HG03095 (cell line): Measurements from ENCODE around the gene CTCFL.

Experiments
- ATAC-seq: cut with Tn5 transposase; IDR thresholded peaks from one replicate; pipeline ENCODE4 v1.9.1; 2021; ENCODE audit warnings: moderate library complexity; ENCODE audit not compliant: unreplicated experiment

CTCFL gene

GRCh38 chr20:57560554-57561355, 35.8 kb upstream of the CTCFL start, which contains the start of gene PCK1:
Gene PCK1, plus strand, starts transcription at chr20:57561110. Its CDS starts 302 bp downstream, at chr20:57561412.
- no peak for ATAC-seq

- ATAC-seq = no peak
These were observed 35.0 kb upstream of the CTCFL start for GRCh38 chr20:57559658-57560553.

- no peak for ATAC-seq
These were observed 34.3 kb upstream of the CTCFL start for GRCh38 chr20:57559289-57559634.

- no peak for ATAC-seq
These were observed 33.8 kb upstream of the CTCFL start for GRCh38 chr20:57558614-57559288.

DNA sequence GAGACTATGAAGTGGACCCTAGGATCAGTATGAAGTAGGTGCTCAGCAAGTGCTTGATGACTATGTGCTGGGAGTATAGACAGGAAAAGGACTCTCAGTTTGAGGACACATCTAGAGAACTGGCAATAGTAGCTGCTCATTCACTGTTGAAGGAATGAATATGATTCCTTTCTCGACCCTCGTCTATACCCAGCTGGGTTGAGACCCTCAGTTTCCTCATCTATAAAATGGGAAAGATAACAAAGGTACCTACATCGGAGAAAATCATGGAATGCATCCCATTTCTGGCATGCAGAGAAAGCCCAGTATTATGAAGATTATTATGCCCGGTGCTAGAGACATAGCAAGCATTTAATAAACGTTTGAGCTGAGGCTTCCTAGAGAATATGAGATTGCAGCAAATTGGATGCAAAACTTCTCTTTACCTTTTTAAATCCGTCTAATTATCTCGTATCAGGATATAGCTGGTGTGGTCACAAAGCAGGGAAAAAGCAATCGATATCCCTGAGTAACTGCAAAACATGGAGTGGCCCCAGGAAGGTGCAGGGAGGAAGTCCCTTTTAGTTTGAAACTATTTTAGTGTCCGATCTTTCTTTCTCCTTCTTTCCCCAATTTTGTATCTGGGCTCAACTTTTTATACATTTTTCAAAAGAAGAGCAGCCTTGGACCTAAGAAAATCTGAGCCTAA, 33.1 kb upstream of the CTCFL start:
- ATAC-seq = no peak

DNA sequence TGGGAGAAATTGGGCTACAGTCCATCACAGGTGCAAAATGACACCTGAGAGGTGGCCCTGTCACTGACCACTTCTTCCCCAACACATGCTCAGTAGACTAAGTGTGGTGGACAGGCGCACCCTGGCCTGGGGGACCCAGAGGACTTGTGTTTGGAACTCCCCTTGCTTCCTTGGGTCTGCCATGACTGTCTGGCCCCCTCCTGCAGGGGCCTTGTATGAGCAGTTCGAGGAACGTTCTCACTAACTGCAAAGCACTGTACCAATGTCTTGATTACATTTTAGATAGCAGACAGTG, 32.0 kb upstream of the CTCFL start:
- no peak for ATAC-seq

- no peak for ATAC-seq
These were observed 30.7 kb upstream of the CTCFL start for GRCh38 chr20:57555457-57556184.

GRCh38 chr20:57553376-57554018, 28.6 kb upstream of the CTCFL start:
- ATAC-seq = no peak

DNA sequence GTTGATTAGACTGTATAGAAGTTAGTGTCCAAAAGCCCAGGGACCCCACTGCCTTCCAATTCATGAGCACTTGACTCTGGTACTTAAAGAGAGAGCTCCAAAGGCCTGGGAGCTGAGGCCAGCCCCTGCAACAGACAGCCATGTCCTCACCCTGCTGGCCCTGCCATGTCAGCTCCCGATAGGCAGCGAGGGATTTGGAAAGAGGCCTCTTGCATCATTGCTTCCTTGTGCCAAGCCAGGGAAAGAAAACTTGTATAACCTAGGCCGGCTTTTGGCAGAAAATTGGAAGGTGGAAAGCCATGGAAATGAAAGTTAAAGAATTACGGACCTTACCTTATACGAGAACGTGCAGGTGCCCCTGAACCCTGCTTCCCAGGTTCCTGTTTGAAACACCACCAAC, 27.5 kb upstream of the CTCFL start:
- no peak for ATAC-seq

GRCh38 chr20:57548177-57549058, 23.5 kb upstream of the CTCFL start:
- no peak for ATAC-seq

DNA sequence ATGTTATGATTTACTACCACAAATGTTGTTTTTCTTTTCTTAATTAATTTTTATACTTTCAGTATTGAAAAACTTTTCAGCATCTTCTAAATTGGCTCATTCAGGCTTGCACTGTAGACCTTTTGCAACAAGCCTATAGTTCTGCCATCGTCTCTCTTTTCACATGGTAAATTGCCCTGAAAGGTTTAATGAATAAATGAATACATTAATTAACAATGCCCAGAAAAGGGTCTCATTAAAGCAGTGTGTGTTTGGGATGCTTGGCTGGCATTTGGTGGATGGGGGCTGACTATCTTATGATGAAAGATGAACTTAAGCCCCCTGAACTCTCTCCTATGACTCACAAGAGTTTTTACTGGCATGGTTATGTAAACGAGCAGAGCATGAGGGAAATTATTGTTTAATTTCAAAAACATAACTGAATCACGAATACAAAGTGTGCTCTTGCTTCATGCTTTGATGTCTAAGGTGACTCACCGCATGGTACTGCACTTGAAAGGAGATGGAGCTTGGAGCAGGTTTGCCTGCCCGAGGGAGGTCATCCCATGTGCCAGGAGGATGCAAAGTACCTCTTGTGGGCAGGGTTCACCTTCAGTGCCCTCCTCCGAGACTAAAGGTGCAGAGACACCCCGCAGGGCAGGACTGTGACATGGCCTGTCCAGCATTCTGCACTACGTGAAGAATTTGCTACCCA, 22.2 kb upstream of the CTCFL start:
- no peak for ATAC-seq

DNA sequence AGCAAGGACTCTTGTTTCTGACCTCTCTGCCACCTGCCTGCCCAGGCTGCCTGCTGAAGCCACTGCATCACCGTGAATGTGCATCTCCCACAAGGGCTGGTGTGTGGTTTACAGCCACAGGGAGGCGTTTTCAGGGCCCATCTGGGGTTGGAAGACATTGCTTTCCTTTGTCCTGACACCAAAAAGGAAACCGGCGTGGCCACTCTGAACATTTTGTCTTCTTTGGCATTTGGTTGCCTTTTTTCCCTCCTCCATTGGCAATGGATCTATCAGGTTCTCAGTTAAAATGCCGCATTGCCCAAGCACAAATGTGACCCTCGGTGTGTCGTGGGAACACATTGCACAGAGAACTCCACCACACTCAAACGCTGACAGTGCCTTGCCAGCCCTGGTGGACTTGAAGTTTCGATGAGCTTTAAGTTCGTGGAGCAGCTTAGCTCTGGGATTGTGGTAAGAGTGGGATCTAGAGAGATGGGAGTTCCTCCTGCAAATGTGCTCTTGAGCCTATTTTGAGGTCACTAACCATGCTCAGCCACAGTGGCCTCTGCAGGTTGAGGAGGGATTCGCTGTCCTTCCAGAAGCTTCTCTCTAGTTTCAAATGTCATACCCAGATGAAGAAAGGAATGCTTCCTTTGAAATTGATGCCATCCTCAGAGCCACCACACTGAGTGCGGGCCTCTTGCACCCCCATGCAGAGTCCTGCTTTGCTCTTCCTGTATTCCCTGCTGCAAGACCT, 21.2 kb upstream of the CTCFL start:
- ATAC-seq = no peak

- ATAC-seq = no peak
These were observed 20.1 kb upstream of the CTCFL start for GRCh38 chr20:57544838-57545564.

DNA sequence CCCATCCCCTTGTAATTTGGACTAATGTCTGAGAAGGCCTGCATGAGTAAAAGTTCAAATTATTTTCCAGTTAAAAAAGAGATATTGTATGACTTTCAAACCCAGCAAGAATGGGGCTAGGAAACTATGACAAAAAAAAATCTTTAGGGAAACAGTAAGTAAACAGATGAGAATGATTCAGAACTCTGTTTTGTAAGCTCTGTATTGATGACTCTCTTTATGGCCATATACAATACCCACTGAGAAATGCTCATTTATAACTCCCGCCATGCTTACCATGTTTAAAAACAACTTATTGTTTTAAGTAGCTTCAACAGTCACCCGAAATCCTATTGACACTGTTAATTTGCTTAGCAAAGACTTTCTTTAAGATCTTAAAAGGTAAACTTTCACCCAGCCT, 18.8 kb upstream of the CTCFL start:
- no peak for ATAC-seq

- no peak for ATAC-seq
These were observed 16.1 kb upstream of the CTCFL start for GRCh38 chr20:57540890-57541580.

DNA sequence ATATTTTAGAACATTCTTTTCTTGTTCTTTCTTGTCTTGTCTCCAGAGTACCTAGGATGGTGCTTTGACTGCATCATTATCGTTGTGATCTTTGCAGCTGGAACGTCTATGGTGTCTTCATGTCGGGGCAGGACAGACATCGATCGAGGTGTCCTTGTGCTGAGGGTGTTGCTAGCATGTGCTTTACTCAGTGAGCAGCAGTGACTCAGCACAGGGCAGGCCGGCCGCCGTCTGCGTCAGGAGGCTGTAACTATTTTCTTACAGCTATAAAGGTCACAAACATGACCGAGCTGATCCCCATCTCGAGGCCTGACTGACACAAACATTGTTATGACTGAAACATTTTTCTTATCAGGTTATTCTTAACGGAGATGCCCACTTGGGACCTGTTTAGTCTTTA, 14.9 kb upstream of the CTCFL start:
- no peak for ATAC-seq
